ENCODE results near the gene IGBP1. TPM values are rescaled to one million over a fixed set of nuclear protein-coding genes. Genes with fewer than 3 reads are reported as not detected.

IGBP1 gene
- total RNA-seq, 2 experiments from 2014 or later: 63.7 to 64.4 TPM

- Mint-ChIP-seq H3K27ac (no peak overlapping the region), H3K4me3 (no peak overlapping the region), H3K9me3 (no peaks in the 10 kb centered on the region), H3K27me3 (no peaks in the 10 kb centered on the region), H3K36me3 (ENCODE audit: low read depth) (no peaks in the 10 kb centered on the region), H3K4me1 (ENCODE audit: low read depth) (no peaks in the 10 kb centered on the region)
- H3K27me3 ChIP-seq (ENCODE audit: control insufficient read depth in 1 of 2, insufficient read depth in 2 of 2, low read length in 2 of 2): no peaks in the 10 kb centered on the region
- H3K4me1 ChIP-seq (ENCODE audit: insufficient read depth, low read length): no peaks in the 10 kb centered on the region
- CTCF ChIA-PET: no interaction called here
- no peaks in the 10 kb centered on the region for H3K9me3 ChIP-seq (ENCODE audit: control insufficient read depth in 1 of 2, insufficient read depth in 1 of 2, low read length in 2 of 2)
- H3K27ac ChIP-seq (ENCODE audit: low read depth in 1 of 2, low read length in 2 of 2): no peak overlapping the region
- intact Hi-C loops (cut with DNase I, micrococcal nuclease): no loop called here
- H3K36me3 ChIP-seq (ENCODE audit: insufficient read depth, low read length): no peaks in the 10 kb centered on the region
- no peak overlapping the region for H3K4me3 ChIP-seq (ENCODE audit: low read length)
- ATAC-seq (ENCODE audit: poor library complexity) (no peak), DNase-seq (no peak)
- TF ChIP-seq, protein P1, sequence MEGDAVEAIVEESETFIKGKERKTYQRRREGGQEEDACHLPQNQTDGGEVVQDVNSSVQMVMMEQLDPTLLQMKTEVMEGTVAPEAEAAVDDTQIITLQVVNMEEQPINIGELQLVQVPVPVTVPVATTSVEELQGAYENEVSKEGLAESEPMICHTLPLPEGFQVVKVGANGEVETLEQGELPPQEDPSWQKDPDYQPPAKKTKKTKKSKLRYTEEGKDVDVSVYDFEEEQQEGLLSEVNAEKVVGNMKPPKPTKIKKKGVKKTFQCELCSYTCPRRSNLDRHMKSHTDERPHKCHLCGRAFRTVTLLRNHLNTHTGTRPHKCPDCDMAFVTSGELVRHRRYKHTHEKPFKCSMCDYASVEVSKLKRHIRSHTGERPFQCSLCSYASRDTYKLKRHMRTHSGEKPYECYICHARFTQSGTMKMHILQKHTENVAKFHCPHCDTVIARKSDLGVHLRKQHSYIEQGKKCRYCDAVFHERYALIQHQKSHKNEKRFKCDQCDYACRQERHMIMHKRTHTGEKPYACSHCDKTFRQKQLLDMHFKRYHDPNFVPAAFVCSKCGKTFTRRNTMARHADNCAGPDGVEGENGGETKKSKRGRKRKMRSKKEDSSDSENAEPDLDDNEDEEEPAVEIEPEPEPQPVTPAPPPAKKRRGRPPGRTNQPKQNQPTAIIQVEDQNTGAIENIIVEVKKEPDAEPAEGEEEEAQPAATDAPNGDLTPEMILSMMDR (IDR thresholded peaks at IDR 0.05): no peak
- POLR2A ChIA-PET: no interaction called here
Observed at GRCh38 chrX:70183091-70183490, 49.8 kb downstream of the IGBP1 start.

GRCh38 chrX:70190225-70190624, 57.0 kb downstream of the IGBP1 start:
- peaks cover 0 to 4% of the 10 kb centered on the region in 2 experiments for H3K9me3 ChIP-seq (ENCODE audit: control insufficient read depth in 1 of 2, insufficient read depth in 1 of 2, low read length in 2 of 2)
- TF ChIP-seq, protein P1 (IDR thresholded peaks at IDR 0.05): no peak
- intact Hi-C loops (cut with DNase I, micrococcal nuclease): no loop called here
- ATAC-seq (ENCODE audit: poor library complexity) (no peak), DNase-seq (no peak)
- H3K27me3 ChIP-seq (ENCODE audit: control insufficient read depth in 1 of 2, insufficient read depth in 2 of 2, low read length in 2 of 2): peaks cover 0 to 2% of the 10 kb centered on the region in 2 experiments
- CTCF ChIA-PET: no interaction called here
- Mint-ChIP-seq H3K27ac (no peak overlapping the region), H3K4me1 (ENCODE audit: low read depth) (no peaks in the 10 kb centered on the region), H3K9me3 (no peaks in the 10 kb centered on the region), H3K36me3 (ENCODE audit: low read depth) (no peaks in the 10 kb centered on the region), H3K4me3 (no peak overlapping the region), H3K27me3 (no peaks in the 10 kb centered on the region)
- no peaks in the 10 kb centered on the region for H3K36me3 ChIP-seq (ENCODE audit: insufficient read depth, low read length)
- no peaks in the 10 kb centered on the region for H3K4me1 ChIP-seq (ENCODE audit: insufficient read depth, low read length)
- H3K4me3 ChIP-seq (ENCODE audit: low read length): no peak overlapping the region
- POLR2A ChIA-PET: no interaction called here
- H3K27ac ChIP-seq (ENCODE audit: low read depth in 1 of 2, low read length in 2 of 2): no peak overlapping the region

GRCh38 chrX:70196961-70197720, 63.9 kb downstream of the IGBP1 start:
- no peaks in the 10 kb centered on the region for H3K4me1 Mint-ChIP-seq (ENCODE audit: low read depth)
- Histone ChIP-seq H3K4me1 (ENCODE audit: insufficient read depth, low read length) (no peaks in the 10 kb centered on the region), H3K36me3 (ENCODE audit: insufficient read depth, low read length) (no peaks in the 10 kb centered on the region), H3K4me3 (ENCODE audit: low read length) (no peak overlapping the region), H3K27ac (ENCODE audit: low read depth in 1 of 2, low read length in 2 of 2) (no peak overlapping the region), H3K27me3 (ENCODE audit: control insufficient read depth in 1 of 2, insufficient read depth in 2 of 2, low read length in 2 of 2) (no peaks in the 10 kb centered on the region), H3K9me3 (ENCODE audit: control insufficient read depth in 1 of 2, insufficient read depth in 1 of 2, low read length in 2 of 2) (no peaks in the 10 kb centered on the region)
- POLR2A ChIA-PET: no interaction called here
- DNase-seq: peak; percentile 36 to 77 (median 53)
- H3K27me3 Mint-ChIP-seq: no peaks in the 10 kb centered on the region
- H3K9me3 Mint-ChIP-seq: no peaks in the 10 kb centered on the region
- intact Hi-C loops (cut with DNase I, micrococcal nuclease): loop anchor here in 1 of 2 experiments (1.0 kb wide), 1 partner anchor 237 kb away; no protein-coding TSS in a partner anchor
- CTCF ChIA-PET: interaction anchor here (0.7 to 1.6 kb wide), 3 partner anchors 11 to 237 kb away, joined by 3 to 6 read pairs (median 3); no protein-coding TSS in a partner anchor
- no peak overlapping the region for H3K27ac Mint-ChIP-seq
- no peak overlapping the region for H3K4me3 Mint-ChIP-seq
- TF ChIP-seq, protein P1 (IDR thresholded peaks at IDR 0.05): peak; percentile 63
- H3K36me3 Mint-ChIP-seq (ENCODE audit: low read depth): no peaks in the 10 kb centered on the region
- peak; percentile 93 for ATAC-seq (ENCODE audit: poor library complexity)

All from CD4-positive, alpha-beta T cell (primary cell).